ENCODE data around the gene MEIS2. TPM values are rescaled to one million over a fixed set of nuclear protein-coding genes. Genes with fewer than 3 reads are reported as not detected.
A peak's percentile ranks its signal among the peaks of the same experiment; 100 is the strongest.

Gene MEIS2
- polyA plus RNA-seq, 1 donor from 2014 or later: 825 TPM

GRCh38 chr15:36894075-36894474 lies 206.3 kb downstream of the MEIS2 start:
- no peaks in the 10 kb centered on the region for H3K27me3 ChIP-seq (ENCODE audit: insufficient read depth, low read depth, low read length)
- no peak overlapping the region for H3K4me3 ChIP-seq (ENCODE audit: low read length)

GRCh38 chr15:36893276-36893675 lies 207.1 kb downstream of the MEIS2 start:
- peaks cover 31% of the 10 kb centered on the region for H4K20me1 ChIP-seq (ENCODE audit: insufficient read depth)
- H3K79me2 ChIP-seq (replicated peaks; ENCODE audit: insufficient read depth, low read length): peaks cover 60% of the 10 kb centered on the region
- peaks cover 25% of the 10 kb centered on the region for H3F3A ChIP-seq (ENCODE audit: insufficient read depth, low read length, poor library complexity, severe bottlenecking)
- H3K9ac ChIP-seq (ENCODE audit: low read length): no peak overlapping the region
- no peaks in the 10 kb centered on the region for H3K9me3 ChIP-seq (ENCODE audit: low read length)
- no peak for TF ChIP-seq RAD21 (conservative IDR thresholded peaks at IDR 0.05)
- TF ChIP-seq SMC3 (conservative IDR thresholded peaks at IDR 0.05; ENCODE audit: poor library complexity): no peak
- TF ChIP-seq TAF1 (IDR thresholded peaks at IDR 0.05; ENCODE audit: low read depth): no peak
- TF ChIP-seq REST (IDR thresholded peaks at IDR 0.05; ENCODE audit: borderline replicate concordance): no peak
- TF ChIP-seq EZH2 (IDR thresholded peaks at IDR 0.05; ENCODE audit: borderline replicate concordance, insufficient read depth, low read length, poor library complexity, severe bottlenecking): no peak
- no peak for TF ChIP-seq POLR2AphosphoS5 (IDR thresholded peaks at IDR 0.05)
- no peak for TF ChIP-seq MXI1 (conservative IDR thresholded peaks at IDR 0.05; ENCODE audit: poor library complexity, severe bottlenecking)
- TF ChIP-seq CTCF (IDR thresholded peaks at IDR 0.05; ENCODE audit: poor library complexity, severe bottlenecking): no peak
- no peak for TF ChIP-seq EP300 (conservative IDR thresholded peaks at IDR 0.05; ENCODE audit: poor library complexity, severe bottlenecking)
- no peak overlapping the region for H2AFZ ChIP-seq (ENCODE audit: low read depth, low read length)
- peak overlapping the region; percentile 49 for H3K27ac ChIP-seq (ENCODE audit: low read length)
- peaks cover 28% of the 10 kb centered on the region for H3K36me3 ChIP-seq (ENCODE audit: insufficient read depth, low read length)
- no peaks in the 10 kb centered on the region for H3K27me3 ChIP-seq (ENCODE audit: insufficient read depth, low read depth, low read length)
- peak overlapping the region; percentile 26 for H3K4me3 ChIP-seq (ENCODE audit: low read length)
- no peaks in the 10 kb centered on the region for H3K9me2 ChIP-seq (ENCODE audit: insufficient read depth, low read length)
- H3K4me2 ChIP-seq (ENCODE audit: low read length): peak overlapping the region; percentile 7

More at GRCh38 chr15:36894075-36894474, 206.3 kb downstream of the MEIS2 start:
- Histone ChIP-seq H3K79me2 (replicated peaks; ENCODE audit: insufficient read depth, low read length) (peaks cover 60% of the 10 kb centered on the region), H4K20me1 (ENCODE audit: insufficient read depth) (peaks cover 39% of the 10 kb centered on the region), H3K4me2 (ENCODE audit: low read length) (no peak overlapping the region), H3F3A (ENCODE audit: insufficient read depth, low read length, poor library complexity, severe bottlenecking) (peaks cover 22% of the 10 kb centered on the region), H3K9me2 (ENCODE audit: insufficient read depth, low read length) (no peaks in the 10 kb centered on the region), H3K36me3 (ENCODE audit: insufficient read depth, low read length) (peaks cover 28% of the 10 kb centered on the region), H2AFZ (ENCODE audit: low read depth, low read length) (no peak overlapping the region), H3K27ac (ENCODE audit: low read length) (peak overlapping the region; percentile 49), H3K9me3 (ENCODE audit: low read length) (no peaks in the 10 kb centered on the region), H3K9ac (ENCODE audit: low read length) (no peak overlapping the region)
- TF ChIP-seq CTCF (IDR thresholded peaks at IDR 0.05; ENCODE audit: poor library complexity, severe bottlenecking) (no peak), POLR2AphosphoS5 (IDR thresholded peaks at IDR 0.05) (peak; percentile 84), EP300 (conservative IDR thresholded peaks at IDR 0.05; ENCODE audit: poor library complexity, severe bottlenecking) (peak; percentile 99), EZH2 (IDR thresholded peaks at IDR 0.05; ENCODE audit: borderline replicate concordance, insufficient read depth, low read length, poor library complexity, severe bottlenecking) (no peak)
